Renal cortical epithelial cell (primary cell): ENCODE results near the gene RAD50. TPM values are rescaled to one million over a fixed set of nuclear protein-coding genes. Genes with fewer than 3 reads are reported as not detected.
A peak's percentile ranks its signal among the peaks of the same experiment; 100 is the strongest.
"Not testable (repeated sequence)": the region's sequence is repeated elsewhere in the genome, so short reads cannot be mapped to it uniquely, and the experiment has no call there.

ENCODE experiments used
- DNase-seq: peaks from one replicate; pipeline ENCODE4 v3.0.0-alpha.2; 2011; ENCODE audit warnings: low read depth
- total RNA-seq: library from RNA; depleted of rRNA; stranded (reverse); fragments of >200 nt; gene quantifications from 2 replicates; pipeline ENCODE4 v1.2.3, GENCODE V29; 2014

Gene RAD50
- total RNA-seq, 1 donor from 2014 or later = 58.0 TPM

DNA sequence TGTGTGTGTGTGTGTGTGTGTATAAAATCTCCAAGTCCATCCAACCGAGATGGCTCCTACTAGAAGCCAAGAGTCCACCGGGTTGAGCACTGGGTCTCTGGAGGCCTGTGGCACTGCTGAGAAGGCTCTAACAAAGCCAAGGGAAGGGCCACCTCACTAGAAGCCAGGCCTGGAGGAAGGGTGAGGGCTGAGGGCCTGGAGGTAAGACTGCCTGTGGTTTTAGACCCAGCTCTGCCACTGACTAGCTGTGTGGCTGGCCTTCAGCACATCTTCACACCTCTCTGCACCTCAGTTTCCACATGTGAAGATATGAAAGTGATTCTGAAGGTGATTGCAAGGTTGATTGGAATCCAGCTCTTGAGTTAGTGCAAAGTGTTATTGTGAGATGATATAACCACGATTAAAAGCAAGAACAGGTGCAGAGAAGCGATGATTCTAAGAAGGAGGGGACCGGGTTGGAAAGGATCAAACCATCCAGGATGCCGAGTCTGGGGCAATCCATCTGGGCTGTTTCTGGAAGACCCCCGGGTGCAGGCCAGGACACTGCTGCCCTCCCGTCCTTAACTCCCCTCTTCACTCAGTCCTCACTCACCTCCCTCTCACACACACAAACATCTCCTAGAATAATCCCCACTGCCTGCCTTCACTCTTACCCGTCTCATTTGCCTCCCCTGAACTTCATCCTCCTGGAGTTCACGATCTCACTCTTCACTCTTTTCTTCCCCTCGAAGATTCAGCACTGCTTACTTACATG is 119.3 kb downstream of the RAD50 start:
- DNase-seq = no peak

DNA sequence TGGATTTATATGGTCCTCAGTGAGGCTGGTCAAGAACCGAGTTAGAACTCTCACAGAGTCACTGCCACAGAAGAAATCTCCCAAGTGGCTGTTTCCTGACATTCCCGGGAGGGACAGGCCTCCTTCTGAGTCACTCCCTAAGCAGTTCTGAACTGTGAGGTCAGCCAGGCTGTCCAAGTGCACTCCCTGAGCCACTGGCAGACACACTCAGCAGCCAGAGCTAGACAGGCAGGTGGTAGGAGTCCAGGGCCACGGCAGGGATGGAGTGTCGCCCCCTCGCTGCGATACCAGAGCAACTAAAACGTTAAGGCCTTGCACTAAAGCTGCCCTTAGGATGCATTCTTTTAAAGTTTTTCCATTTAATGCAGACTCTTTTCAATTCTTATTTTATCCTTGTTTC is 120.4 kb downstream of the RAD50 start:
- peak; percentile 89 for DNase-seq

DNA sequence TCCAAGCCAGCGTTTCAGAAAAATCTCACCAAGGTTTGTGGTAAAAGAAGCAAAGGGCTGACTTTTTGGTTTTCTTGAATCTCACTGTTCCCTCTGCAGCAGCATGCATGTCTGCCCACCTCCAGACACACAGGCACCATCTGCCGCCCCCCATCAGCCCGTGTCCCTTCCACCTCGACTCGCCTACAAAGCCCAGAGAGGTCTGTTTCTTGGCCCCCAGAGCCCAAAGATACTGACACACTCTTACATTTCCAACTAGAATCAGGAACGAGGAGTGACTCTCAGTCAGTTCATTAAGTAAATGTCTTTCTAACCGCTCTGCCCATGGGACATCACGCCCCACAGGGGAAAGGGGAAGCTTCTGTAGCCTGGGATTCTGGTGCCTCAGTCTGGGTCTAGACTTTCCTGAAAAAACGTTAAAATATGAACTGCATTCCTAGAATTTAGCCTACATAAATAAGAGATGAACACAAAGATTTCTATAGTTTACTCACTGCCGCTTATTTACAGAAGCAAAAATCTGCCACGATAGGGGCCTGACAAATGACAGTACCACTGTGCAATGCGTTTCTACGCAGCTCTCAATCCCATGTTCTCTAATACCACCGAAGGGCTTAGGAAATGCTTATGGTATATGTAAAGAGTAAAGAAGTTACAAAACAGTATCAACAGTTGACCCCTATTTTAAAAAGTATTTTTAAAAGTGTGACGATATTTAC is 121.1 kb downstream of the RAD50 start:
- no peak for DNase-seq

DNA sequence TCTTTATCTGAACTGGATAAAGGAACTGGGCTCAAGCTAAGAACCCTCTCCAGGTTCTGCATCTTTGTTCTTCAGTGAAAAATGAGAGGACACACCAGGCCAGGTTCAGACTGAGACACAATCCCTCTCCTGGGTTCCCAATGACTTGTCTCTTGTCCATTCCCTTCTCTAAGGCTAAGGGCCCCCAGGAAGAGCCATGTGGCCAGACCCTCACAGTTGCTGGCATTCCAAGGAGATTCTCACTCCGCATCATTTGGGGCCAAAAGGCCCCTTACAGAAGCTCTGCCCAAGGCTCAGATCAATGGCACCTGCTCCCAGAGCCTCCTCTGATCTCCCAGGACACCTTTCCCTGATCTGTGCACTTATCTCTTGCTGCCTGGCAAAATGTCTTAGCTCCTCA is 122.0 kb downstream of the RAD50 start:
- no peak for DNase-seq

DNA sequence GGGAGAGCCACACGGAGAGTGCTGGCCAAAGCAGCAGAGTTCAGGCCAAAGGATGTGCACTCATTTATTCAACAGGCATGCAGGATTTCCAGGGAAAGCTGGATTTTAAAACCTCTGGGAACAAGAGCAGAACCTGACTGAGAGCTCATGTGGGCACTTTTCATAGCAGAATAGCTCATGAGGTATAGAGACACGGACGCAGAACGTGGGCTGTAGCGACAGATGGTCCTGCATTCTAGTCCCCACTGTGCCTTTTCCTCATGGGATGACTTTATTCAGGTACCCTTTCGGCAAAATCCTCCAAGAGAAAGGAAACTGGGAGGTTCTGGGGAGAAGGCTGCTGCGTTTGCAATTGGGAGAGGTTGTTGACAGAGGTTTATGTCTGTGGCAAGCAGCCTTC is 122.4 kb downstream of the RAD50 start:
- no peak for DNase-seq

DNA sequence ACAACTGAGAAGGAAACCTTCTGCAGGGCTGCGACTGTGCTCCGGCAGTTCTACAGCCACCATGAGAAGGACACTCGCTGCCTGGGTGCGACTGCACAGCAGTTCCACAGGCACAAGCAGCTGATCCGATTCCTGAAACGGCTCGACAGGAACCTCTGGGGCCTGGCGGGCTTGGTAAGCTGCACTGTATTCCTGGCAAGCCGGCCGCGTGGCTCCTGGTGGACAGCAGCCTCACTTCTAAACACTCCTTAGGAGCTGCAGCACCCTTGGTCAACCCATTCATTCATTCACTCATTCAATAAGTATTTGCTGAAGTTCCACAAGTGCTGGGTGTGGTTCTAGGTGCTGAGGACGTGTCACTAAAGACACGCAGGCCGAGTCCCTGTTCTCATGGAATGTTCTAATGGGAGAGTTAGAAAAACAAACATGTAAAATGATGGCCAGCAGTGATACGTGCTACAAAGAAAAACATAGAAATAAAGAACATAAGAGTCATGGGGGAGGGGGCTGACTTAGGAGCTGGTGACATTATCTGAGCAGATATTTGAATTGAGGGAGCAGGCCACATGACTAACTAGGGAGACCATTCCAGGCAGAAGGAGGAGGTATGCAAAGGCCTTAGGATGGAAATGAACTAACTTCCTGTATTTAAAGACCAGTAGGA is 123.1 kb downstream of the RAD50 start:
- no peak for DNase-seq

DNA sequence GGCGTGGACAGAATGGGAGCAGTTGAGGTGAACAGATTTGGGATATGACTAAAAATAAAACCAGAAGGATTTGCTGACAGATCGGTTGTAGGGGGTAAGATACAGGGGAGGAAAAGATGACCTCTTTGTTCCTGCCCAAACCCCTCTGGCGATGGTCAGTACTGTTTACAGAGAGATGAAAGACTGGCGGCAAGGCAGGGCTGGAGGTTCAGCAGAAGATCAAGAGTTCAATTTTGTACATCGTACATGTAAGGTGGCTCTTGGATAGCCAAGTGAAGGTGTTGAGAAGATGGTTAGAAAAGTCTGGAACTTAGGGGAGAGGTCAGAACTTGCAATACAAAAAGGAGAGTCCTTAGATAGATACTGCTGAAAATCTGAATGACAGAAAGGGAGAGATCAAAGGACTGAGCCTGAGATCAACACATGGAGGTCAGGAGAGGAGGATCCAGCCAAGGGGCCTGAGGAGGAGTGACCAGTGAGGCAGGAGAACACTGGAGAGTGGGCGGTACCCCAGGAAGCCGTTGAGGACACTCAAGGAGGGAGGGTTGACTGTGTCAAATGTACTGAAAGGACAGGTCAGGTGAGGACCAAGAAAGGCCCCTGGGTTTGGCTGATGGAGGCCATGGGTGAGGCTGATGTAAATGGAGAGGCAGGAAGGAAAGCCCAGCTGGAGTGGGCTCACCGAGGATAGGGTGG is 124.2 kb downstream of the RAD50 start:
- no peak for DNase-seq

DNA sequence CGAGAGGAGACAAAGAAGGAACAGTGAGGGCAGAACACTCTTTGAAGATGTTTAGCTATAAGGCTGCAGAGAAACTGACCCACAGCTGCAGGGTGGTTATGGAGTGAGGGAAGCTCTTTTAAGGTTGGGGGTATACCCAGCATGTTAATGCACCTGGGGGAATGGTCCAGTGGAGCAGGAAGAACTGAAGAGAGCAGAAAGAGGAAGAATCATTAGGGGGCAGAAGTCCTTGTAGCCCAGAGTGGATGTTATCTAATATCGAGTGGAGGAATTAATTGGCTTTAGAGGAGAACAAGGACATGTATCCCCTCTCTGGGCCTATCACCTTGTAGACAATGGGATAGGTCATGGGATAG is 124.7 kb downstream of the RAD50 start:
- no peak for DNase-seq

DNA sequence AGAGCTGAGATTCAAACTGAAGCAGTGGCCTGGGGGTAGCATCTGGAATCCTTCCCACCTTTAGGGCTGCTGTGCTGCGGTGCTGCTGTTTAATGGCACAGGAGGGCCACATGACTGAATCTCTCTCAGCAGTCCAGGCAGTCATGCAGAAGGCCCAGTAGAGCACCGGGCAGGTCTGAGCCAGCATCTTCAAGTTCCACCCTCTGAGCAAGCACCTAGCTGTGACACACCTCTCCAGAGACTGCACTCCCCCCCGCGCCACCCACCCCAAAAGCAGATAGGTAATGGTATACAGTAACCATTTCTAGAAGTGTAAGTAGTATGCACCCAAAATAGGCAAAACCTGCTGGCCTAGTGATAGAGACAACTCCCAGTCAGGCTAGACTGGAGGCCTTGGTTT is 125.2 kb downstream of the RAD50 start:
- no peak for DNase-seq

DNA sequence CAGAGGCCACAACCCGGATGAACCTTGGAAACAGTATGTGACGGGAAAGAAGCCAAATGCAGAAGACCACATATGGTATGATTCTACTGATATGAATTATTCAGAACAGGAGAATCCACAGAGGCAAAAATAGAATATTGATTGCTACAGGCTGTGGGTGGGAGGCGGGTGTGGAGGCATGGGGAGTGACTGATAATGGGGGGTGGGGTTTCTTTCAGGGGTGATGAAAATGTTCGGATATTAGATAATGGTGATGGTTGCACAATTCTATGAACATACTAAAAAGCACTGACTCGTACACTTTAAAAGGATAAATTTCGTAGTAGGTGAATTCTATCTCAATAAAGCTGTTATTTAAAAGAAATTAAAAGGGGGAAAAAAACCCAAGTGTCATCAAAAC is 127.7 kb downstream of the RAD50 start:
- DNase-seq = no peak

DNA sequence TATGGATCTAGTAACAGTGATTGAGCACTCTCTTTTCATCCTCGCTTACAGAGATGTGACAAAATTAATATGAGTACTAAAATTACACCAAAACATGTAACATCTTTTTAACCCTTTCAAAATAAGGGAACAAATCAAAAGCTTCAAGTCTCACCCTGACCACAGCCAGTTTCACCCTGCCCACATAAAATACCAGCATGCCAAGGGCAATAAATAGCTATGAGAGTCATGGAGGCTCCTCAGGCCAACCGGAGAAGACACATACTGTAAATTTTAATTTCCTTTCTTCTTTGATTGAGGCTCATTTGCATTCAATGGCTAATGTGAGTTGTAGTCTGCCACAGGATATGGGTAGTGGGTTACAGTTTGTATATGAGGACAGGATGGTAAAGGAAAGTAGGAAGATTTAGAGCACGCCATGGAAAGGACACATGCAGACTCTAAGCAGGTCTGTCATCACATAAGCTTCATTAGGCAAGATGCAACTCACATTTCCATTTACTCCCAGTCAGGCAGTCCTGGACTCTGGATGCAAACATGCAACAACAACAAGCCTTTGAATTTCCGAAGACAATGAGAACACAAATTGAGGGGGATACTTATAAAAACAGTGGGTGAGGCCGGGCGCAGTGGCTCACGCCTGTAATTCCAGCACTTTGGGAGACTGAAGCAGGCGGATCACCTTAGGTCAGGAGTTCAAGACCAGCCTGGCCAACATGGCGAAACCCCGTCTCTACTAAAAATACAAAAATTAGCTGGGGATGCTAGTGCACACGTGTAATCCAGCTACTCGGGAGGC is 128.3 kb downstream of the RAD50 start:
- DNase-seq = no peak

DNA sequence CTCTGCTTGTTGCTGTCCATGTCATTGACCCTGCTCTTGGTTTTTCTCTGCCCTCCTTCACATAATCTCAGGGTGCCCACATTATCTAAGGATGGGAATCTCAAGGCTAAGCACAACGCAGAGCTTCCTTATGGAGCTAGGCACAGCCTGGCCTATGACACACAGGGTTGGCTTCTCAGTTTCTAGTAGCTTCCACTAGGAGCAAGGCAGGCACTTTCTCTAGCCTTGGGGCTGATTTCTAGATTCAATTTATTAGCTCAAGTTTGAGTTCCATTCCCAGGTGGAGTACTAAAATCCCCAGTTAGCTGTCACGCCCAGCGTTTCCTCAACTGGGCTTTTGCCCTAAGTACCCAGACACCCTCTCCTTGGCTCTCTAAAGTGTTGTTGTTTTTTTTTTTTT is 129.4 kb downstream of the RAD50 start:
- DNase-seq = no peak

DNA sequence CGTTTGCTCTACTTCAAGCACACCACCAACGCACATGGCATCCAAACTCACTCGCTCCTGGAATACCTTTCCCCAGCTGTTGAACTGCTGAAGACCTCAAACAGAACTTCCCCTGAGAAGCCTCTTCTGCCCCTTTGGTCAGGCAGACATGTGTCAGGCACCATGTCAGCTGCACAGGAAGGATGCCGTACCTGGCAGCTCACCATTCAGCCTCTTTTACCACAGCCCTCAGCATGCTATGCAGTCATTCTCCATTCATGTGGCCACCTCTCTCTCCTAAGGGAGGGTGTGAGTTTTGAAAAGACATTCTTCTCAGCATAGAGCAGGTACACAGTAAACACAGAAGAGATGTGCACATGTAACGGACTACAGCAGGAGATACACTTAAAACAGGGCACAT is 131.2 kb downstream of the RAD50 start:
- no peak for DNase-seq

DNA sequence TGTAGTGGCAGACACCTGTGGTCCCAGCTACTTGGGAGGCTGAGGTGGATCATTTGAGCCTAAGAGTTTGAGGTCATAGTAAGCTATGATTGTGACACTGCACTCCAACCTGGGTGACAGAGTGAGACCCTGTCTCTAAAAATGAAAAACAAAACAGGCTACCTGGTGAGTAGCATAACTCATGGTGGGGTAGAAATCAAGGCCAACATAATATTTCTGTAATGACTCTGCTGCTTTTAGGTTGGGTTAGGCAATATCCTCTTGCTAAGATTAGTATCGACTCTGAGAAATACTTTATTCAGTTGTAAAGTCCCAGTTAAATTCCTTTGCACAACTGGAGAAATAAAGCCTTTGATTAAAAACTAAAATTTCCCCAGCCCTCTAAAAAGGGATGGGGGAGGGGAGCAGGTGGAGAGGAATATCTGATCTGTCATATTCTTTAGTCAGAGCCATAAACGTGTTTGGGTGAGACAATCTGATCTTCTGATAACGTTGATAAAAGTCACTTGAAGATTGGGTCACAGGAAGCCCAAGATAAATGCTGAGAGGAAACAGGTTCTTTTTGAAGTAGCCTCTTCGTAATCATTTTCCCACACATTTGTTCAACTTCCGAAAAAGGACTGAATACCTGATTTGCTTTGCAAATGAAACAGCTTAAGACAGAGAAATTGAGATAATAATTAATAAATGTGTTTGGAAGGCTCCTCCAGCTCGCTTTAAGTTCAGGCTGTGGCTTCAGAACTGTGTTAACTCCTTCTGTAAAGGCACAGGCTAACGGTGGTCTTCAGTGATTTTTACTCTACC is 132.0 kb downstream of the RAD50 start:
- DNase-seq = no peak

DNA sequence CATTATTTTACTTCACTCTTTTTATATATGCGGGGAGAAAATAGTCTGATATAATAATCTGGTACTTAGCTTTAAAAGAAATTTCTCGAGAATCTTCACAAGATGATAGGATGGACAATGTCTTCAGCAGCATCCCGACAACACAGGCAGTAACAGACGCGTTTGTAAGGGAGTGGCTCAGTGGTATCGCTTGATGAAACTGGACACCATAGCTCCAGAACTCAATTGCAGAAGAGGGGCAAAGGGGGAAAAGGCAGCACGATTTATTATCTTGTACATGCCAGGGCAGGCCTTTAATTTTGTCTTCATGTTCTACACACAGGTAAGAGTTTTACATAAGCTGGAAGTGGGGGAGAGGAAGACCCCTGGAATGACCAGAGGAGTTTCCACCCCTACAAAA is 132.7 kb downstream of the RAD50 start:
- no peak for DNase-seq

DNA sequence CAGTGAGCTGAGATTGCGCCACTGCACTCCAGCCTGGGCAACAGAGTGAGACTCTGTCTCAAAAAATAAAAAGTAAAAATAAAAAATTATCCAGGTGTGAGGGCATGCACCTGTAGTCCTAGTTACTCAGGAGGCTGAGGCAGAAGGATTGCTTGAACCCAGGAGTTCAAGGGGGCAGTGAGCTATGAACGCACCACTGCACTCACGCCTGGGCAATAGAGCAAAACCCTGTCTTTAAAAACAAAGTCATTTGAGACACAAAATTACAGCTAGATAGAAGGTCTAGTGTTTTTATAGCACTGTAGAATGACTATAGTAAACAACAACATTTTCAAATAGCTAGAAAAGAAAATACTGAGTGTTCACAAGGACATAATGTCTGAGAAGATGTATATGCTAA is 133.4 kb downstream of the RAD50 start:
- DNase-seq = no peak

DNA sequence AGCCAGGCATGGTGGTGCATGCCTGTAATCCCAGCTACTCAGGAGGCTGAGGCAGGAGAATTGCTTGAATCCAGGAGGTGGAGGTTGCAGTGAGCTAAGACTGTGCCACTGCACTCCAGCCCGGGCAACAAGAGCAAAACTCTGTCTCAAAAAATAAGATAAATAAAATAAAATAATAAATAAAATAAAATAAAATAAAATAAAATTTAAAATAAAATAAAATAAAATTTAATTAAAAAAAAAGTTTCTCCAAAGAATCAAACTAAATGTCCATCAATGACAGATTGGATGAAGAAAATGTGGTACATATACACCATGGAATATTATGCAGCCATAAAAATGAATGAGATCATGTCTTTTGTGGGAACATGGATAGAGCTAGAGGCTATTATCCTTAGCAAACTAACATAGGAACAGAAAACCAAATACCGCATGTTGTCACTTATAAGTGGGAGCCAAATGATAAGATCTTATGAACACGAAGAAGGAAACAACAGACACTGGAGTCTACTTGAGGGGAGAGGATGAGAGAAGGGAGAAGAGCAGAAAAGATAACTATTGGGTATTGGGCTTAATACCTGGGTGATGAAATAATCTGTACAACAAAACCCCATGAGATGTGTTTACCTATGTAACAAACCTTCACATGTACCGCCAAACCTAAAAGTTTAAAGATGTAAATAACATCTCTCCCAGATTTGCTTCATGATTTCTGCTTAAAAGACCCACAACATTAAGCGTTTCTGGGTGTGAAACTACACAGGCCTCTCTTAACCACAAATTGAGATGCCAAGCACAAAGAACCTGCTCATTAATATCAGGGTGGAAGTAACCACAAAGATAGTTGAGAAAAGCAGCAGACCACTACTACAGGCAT is 135.2 kb downstream of the RAD50 start:
- DNase-seq = not testable (repeated sequence)

DNA sequence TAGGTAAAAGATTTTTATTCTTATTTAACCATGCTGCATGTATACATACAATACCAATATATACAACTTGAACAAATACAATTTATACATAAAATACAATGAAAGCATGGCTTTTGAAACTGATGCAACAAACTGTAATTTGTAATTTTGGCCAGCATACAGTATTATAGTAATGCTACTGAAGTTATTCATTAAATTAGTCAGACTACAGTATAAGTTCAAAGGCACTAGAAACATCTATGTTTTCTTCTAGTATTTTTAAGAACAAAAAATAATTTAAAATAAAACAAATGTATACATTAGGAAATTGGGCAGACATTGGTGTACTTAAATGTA is 135.8 kb downstream of the RAD50 start:
- no peak for DNase-seq
